Adrenal gland (tissue), 5 donors: ENCODE measurements around the gene CHIC2.

Experiments used
- POLR2A ChIP-seq, 2 donors: fragments of 450-650 bp; IDR thresholded peaks; one replicate each; pipeline ENCODE4 v1.6.1; 2017; ENCODE audit warnings: antibody characterized with exemption in 2 of 2, mild to moderate bottlenecking in 2 of 2, moderate library complexity in 1 of 2
- TF ChIP-seq, protein P1 (sequence below), 6 experiments: fragments of 450-650 bp in 4 of 6; fragments of 200-600 bp in 2 of 6; sonication (generic) in 1 of 6; IDR thresholded peaks; 1 replicate in 5 of 6; 2 replicates in 1 of 6; pipeline versions ENCODE4 v1.5.1 to v1.8.0; 2016 to 2021; ENCODE audit warnings: antibody characterized with exemption in 6 of 6, mild to moderate bottlenecking in 2 of 6, moderate library complexity in 1 of 6
- donor health status: DM: no; HTN: no; CAD: no.

DNA sequence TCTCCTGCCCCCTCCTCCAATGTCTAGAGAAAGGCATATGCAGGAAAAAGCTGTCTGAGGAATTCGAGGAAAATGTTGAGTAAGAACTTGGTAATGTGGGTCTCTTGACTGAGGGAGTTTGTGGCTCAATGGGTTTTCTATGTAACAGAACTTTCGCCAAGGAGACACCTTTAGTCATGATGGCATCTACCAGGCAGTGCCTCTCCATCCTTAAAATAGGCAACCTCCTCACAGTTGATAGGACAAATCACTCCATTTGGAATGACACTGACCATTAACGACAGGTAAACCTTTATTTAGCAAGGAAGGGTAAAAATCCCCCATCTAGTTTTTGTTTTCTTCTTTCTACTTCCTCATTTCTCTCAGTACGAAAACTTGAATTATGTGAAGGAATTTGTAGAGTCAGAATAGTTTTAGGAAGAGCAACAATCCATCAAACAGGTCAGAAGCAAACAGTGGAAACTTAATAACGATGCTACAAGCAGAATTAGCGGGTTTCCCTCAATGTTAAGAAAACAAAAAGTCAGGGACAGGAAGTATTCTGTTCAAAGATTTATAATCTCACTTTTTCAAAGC lies 38.2 kb upstream of the CHIC2 start:
- TF ChIP-seq, protein P1, sequence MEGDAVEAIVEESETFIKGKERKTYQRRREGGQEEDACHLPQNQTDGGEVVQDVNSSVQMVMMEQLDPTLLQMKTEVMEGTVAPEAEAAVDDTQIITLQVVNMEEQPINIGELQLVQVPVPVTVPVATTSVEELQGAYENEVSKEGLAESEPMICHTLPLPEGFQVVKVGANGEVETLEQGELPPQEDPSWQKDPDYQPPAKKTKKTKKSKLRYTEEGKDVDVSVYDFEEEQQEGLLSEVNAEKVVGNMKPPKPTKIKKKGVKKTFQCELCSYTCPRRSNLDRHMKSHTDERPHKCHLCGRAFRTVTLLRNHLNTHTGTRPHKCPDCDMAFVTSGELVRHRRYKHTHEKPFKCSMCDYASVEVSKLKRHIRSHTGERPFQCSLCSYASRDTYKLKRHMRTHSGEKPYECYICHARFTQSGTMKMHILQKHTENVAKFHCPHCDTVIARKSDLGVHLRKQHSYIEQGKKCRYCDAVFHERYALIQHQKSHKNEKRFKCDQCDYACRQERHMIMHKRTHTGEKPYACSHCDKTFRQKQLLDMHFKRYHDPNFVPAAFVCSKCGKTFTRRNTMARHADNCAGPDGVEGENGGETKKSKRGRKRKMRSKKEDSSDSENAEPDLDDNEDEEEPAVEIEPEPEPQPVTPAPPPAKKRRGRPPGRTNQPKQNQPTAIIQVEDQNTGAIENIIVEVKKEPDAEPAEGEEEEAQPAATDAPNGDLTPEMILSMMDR (IDR thresholded peaks at IDR 0.05): no peak
- no peak for TF ChIP-seq POLR2A (IDR thresholded peaks at IDR 0.05)
